GM18858 (cell line): ENCODE data around the gene MGP.

ENCODE experiments used
- ATAC-seq: cut with Tn5 transposase; IDR thresholded peaks from one replicate; pipeline ENCODE4 v1.9.1; 2021; ENCODE audit not compliant: unreplicated experiment

The MGP gene

DNA sequence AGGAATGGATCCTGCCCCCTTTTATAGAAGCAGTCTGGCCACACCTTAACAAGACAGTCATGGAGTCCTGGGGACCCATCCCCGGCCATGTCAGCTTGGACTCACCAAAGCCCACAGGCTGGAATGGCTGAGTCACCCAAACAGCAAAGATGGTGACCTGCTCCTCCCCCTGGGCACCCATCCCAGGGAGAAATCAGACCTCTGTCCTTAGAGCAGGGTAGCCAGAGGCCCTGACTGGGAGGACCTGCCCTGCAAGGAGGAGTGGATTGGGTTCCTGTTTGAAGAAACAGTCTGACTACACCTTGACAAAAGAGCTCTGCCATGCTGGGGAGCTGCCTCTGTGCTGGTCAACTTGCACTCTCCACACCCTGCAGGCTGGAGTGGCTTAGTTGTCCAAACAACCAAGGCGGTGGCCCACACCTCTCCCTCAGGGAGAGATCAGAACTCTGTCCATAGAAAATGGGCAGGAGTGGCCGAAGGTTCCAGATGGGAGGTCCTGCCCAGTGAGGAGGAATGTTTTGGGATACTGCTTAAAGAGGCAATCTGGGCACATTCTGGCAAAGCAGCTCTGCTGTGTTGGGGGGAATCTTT is 16.6 kb downstream of the MGP start:
- ATAC-seq = no peak

DNA sequence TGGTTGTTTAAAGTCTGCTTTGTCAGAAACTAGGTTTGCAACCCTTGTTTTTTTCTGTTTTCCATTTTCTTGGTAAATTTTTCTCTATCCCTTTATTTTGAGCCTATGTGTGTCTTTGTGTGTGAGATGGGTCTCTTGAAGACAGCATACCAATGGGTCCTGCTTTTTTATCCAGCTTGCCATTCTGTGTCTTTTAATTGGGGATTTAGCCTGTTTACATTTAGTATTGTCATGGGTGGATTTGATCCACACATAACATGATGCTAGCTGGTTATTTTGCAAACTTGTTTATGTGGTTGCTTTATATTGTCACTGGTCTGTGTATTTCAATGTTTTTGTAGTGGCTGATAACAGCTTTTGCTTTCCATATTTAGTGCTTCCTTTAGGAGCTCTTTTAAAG is 25.2 kb downstream of the MGP start:
- ATAC-seq = no peak

DNA sequence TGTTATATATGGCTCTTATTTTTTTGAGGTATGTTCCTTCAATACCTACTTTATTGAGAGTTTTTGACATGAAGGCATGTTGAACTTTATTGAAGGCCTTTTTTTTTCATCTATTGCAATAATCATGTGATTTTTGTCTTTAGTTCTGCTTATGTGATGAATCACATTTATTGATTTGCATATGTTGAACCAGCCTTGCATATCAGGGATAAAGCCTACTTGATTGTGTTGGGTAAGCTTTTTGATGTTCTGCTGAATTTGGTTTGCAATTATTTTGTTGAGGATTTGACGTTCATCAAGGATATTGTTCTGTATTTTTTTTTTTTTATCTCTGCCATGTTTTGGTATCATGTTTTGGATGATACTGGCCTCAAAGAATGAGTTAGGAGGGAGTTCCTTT is 27.1 kb downstream of the MGP start:
- ATAC-seq = no peak

DNA sequence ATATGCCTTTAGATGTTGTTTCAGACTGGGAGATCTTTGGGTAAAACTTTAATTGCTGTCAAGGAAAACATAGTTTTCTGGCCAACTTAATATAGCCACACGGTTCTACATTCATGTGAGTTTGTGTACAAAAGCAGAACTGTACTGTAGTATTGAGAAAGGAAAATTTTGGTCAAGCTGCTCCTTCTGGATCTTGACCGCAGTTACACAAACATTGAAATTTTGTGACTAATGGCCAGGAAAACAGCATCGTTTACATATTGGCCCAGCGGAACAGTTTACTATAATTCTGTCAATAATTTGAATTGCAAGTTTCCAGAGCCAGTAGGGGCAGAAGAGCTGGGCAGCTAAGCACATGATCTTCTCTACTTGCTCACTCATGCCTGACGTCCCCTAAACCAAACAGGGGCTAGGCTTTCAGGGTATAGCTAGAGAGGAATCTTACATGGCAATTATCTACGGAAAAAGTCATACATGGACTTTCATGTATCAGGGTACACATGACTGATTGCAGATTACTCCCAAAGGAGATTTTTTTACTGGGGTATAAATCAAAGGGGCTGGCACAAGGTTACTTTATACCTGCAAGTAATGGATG is 31.0 kb downstream of the MGP start:
- no peak for ATAC-seq

DNA sequence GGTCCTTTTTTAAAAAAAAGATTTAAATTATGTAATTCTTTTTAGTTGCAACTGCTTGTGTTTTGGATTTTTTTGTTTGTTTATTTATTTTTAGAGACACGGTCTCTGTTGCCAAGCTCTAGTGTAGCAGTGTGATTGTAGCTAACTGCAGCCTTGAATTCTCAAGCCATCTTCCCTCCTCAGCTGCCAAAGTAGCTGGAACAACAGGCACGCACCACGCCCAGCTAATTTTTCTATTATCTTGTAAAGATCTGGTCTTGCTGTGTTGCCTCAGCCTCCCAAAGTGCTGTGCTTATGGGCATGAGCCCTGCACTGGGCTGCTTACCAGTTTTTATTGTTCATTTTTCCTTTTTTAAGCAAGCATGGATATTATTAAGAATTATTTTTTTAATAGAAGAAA is 31.7 kb downstream of the MGP start:
- no peak for ATAC-seq

DNA sequence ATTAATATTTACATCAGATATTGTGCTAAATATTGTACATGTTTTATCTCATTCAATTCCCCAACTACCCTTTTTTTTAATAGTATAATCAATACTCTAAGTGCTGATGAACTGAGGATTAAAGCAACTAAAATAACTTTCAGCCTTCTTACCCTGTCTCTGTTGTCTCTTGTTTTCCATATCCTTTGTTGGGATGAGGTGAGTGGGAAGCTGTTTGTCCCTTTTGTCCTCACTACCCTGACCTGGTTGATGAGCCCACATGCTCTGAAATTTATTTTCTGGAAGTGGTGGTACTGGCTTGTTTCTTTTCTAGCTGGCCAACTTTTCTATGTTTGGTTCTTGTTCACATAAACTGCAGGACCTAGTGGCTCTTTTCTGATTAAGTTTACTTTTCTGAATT is 32.8 kb downstream of the MGP start:
- ATAC-seq = no peak

DNA sequence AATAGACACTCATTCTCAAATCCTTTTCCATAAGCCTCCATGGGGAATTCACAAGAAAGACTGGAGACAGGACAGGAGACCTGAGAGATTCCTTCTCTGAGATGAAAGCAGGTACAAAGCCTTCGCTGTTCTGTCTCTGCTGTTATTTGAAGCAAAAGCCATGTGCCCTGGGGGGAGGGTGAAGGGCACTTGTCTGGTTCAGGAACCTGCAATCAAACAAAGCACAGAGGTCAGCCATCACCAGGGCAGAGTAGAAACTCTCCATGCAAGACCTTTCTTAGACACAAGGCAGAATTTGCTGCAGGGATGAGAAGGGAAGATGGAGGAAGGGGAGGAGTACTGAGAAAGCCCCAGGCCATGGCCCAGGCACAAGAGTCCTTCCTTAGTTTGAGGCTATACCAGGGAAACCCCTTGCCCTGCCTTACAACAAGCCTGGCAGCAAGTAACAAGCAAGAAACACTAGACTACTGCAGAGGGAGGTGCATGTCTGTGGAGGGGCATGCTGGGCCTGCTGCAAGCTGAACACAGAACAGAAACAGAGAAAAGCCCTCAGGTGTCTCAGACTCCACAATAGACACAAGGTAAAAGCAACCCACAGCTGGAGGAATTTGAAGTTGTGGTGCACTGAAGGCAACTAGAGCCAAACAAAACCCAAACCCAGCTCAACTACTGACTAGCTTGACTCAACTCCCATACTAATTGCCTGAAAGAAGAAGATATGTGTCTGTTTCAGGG is 34.6 kb downstream of the MGP start:
- ATAC-seq = peak; percentile 76

DNA sequence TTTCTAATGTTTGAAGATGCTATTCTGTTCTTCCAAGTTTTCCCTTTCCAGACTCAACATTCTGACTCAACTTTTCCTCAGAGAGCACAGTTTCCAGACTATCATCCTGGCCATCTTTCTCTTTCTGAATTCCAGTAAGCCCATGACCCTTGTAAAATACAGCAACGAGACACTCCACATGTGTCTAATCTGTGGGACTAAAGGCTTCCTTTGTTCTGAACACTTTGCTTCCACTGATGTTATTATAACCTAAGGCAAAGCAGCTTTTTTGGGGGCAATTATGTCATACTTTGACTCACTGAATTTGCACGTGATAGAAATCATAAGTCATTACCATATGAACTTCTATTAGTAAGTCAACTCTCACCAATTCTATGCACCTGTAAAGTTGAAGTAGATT is 36.0 kb downstream of the MGP start:
- ATAC-seq = no peak

DNA sequence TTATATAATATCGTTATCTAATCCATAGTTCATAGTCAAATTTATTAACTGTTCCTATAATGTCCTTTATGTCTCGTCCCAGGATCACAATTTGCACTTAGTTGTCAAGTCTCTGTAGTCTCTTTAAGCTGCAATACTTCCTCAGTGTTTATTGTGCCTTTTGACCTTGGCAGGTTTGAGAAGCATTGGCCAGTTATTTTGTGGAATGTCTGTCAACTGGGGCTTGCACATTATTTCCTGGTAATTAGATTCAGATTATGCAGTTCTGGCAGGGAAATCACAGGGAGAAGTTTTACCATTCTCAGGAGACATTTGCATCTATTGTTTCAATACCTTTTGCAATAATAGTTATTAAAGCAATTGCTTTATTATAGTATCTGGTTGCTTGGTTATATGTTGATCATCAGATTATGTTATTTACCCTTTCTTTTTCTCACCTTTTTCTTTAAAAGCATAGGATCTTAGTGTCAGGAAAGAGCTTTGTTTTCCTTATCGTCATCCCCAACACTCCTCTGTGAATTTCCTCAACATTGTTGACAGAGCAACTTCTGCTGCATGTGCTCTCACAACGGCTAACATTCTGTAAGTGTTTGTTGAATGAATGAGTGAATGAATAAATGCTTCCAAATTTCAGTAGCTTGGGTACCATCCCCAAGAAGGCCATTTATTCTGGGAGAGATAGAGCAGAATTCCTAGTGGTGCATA is 38.6 kb downstream of the MGP start:
- no peak for ATAC-seq

DNA sequence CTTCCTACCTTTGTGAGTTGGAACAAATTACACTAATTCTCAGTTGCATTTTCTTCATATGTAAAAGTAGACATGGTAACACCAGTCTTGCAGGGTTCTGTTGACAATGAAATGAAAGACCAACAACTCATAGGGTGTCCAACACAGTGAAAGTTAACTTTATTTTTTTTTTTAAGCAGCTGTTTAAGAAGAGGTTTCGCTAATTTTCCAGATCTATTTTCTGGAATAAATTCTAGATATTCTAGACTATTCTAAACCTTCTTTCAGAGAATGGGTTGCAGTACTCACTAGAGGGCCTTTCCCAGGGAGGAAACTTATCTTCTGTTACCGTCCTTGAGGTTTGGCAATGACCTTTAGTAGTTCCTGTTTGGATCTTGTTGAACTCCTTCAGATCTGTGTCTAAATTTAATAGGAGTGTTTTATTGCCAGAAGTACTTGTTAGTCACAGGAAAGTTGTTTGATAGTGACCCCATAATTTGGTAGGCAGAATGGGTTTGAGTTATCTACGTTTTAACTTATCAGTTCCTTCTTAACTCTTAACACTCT is 39.5 kb downstream of the MGP start:
- ATAC-seq = no peak

DNA sequence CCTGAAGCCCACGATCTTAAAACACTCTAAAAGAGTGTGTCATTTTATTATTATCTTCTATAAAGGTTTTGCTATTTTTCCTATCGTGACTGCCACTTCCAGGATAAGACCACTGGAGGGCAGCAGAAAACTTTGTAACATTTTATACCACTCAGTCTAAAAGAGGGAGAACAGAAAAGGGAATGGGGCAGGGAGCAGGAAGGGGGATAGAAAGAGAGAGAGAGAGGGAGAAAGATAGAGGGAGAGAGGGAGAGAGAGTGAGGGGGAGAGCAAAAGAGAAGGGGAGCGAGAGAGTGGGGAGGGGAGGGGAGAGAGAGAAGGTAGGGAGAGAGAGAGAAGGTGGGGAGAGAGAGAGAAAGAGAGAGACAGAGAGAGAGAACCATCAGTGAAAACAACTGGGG is 40.3 kb downstream of the MGP start:
- no peak for ATAC-seq

DNA sequence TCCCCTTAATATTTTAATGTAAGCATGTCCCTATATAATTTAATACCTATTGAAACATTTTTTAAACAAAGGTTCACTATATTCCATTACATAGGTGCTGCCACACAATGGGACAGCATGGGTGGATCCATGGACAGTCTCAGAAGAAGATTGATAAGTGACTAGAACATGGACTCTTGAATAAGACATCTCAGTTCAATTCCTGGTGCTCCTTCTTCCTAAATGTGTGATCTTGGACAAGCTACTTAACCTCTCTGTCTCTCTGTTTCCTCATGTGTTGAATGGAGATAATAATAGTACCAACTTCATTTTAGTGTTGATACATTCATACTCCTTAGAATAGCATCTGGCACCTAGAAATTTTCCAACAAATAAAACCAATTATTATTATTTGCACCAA is 41.3 kb downstream of the MGP start:
- no peak for ATAC-seq

DNA sequence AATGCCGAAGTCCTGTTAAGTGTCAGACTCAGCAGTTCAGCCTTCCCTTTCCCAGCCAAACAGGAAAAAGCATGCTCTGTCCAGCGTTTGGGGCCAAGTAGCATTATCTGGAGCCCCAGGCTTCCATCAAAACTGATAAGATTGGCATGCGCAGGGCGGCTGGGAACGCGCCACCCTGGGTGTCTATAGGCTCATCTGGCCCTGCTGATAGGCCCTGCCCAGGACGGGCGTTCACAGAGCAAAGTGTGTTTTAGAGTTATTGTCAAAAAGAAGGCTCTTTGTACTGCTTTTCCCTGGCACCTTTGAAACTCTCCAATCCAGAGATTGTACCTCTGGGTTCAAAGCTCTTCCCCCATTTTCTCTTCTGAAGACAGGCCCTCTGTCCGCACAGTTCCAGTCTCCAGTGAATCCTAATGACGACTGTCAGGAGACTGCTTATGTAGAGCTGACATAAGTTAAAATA is 42.2 kb downstream of the MGP start, which contains the start of gene ART4:
ART4 (minus strand) TSS at position 102 of the 463 bp plus-strand sequence. CDS start 413 bp downstream, outside the sequence.
- no peak for ATAC-seq

DNA sequence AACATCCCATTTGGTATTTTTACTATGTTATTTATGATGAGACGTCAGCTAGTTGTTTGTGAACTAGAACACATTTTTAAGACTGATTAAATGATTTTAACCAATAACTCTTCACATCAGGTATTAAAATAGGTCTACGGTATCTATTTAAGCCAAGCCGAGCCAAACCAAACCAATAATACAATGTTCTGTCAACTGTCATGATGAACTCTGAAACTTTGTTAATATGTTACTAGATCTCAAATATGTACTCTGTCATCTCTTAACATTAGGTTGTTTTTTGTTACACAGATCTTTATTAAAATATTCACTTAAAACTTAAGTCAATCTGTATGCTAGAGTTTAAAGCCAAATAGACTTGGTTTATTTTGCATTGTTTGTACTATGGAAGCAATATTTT is 43.3 kb downstream of the MGP start:
- ATAC-seq = no peak

DNA sequence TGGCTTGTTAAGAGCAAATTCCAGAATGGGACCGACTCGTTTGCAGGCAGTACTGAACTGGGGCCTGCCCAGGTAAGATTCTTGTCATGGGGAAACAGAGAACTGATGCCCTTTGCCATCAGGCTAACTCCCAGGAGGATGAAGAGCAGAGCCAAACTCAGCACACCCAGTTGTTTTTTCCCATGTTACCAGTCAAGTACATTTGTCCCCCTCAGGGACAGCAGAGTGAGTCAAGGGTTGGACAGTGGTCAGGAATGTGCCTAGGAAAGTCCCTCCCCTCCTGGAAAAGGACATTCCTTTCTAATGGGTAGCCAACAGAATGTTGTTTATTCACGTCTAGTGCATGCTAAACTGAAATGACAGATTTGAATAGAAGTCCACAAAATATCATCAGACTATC is 43.9 kb downstream of the MGP start:
- ATAC-seq = no peak

DNA sequence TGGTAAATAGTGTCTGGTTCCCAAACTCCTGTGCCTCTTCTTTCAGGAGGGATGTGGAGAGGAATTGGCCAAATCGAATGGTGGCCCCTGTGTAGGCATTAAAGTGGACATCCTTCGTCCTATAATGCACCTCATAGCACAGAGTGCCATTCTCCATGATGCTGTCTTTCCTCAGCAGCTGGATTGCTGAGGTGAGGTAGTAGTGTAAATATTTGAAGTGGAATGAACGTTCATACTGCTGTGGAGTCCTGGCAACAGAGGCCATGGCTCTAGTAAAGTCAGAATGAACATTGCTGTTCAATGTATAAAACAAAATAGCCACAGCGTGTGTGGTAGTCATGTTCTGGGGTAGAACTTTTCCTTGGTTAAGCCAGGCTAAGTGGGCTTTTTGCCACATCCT is 45.0 kb downstream of the MGP start:
- no peak for ATAC-seq

DNA sequence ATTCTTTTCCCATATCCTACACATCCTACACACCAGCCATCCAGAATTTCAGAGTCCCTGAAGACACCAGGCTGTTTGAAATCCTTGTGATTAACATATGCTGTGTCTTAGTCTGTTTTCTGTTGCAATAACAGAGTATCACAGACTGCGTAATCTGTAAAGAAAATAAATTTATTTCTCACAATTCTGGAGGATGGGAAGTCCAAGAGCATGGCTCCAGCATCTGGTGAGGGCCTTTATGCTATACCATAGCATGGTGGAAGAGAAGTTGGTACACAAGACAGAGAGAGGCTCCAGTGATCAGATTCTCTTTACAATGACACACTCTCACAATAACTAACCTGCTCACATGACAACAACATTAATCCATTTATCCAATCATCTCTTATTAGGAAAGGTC is 46.4 kb downstream of the MGP start:
- no peak for ATAC-seq

DNA sequence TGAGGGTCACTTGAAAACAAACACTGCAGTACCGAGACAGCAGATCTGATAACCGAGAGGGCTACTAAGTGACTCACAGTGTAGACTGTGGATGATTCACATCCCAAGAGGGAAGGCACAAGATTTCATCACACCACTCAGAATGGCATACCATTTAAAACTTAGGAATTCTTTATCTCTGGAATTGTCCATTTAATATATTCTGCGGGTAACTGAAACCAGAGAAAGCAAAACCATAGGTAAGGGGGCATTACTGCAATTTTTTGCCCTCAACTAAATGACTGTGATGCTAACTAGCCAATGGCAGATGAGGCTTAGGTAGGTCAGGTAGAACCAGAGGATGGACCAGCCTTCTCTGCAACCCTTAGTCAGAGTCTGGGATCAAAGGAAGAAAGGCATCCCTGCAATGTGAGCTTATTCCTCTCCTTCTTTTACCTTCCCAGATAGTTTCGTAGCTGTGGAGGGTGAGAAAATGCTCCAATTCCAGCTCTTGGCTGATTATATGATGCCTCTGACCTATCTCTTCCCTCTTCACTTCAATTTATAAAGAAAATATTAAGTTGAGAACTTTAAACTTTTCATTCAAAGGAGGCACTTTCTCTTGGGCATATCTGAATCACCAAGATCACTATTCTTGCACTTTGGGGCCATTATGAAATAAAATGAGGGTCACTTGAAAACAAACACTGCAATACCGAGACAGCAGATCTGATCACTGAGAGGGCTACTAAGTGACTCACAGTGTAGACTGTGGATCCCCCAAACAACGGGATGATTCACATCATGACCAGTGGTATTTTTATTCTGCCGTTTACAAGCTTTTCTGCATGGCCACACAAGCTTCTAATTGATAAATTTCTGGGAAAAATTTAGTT is 49.1 kb downstream of the MGP start:
- no peak for ATAC-seq

DNA sequence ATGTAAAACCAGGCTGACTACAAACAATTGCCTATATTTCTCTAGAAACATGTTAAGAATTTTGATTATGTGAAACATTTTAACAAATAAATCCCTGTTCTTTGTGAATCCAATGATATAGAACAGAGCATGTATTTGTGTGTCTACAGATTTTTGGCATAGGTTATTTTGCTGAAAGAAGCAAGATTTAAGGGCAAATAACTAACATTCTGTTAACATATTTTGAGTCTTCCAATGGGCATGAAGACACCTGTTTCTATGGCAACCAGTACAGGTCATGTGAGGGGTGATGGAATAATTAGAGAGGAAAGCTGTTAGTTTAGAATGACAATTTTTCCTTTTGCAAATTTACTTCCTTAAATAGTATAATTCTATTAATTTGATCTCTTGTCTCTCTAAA is 51.1 kb downstream of the MGP start:
- ATAC-seq = no peak

DNA sequence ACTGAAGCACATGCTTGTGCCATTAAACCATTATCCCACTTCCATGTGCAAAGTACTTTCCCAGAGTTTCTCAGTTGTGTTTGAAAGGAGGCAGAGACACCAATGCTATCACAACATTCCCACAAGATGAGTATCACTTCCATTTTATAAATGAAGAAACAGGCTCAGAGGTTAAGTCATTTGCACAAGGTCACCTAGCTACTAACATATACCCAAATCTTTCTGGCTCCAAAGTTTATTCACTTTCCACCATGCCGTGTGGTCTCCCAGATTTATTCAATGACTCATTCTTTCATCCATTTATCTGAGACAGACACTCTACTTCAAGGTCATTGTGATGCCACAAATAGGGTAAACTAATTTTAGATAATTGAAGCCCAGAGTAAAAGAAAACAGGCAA is 51.7 kb downstream of the MGP start:
- ATAC-seq = no peak

DNA sequence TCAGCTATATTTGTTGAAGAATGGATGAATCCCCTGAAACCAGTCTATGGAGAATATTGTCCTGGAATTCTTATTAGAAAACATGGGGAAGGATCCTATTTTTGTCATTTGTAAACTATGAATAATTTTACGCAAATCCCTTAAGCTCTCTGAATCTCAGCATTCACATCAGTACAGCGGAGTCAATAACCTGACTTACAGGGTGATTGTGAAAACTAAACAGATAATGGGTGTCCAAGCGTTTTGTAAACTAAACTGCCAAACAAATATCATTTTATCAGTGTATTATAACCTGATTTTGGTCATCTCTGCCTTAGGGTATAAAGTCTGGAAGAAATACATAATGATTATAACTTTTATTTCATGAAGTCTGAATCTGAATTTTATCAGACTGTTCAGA is 52.3 kb downstream of the MGP start:
- no peak for ATAC-seq
